HEK293T (cell line): ENCODE measurements around the gene TNIP2.

ENCODE experiments used
- ARNT ChIP-seq: fragments of 450-650 bp; IDR thresholded peaks from 2 replicates; pipeline ENCODE4 v1.6.1; 2017; ENCODE audit warnings: mild to moderate bottlenecking
- BHLHE40 ChIP-seq: fragments of 450-650 bp; IDR thresholded peaks from 2 replicates; pipeline ENCODE4 v1.6.1; 2016; ENCODE audit warnings: mild to moderate bottlenecking, moderate library complexity, borderline replicate concordance
- ELF4 ChIP-seq: fragments of 450-650 bp; IDR thresholded peaks from 2 replicates; pipeline ENCODE4 v1.6.1; 2017; ENCODE audit warnings: antibody characterized with exemption
- FOXA1 ChIP-seq: fragments of 450-650 bp; IDR thresholded peaks from 2 replicates; pipeline ENCODE4 v1.6.1; 2016; ENCODE audit warnings: mild to moderate bottlenecking
- FOXK2 ChIP-seq: fragments of 450-650 bp; IDR thresholded peaks from 2 replicates; pipeline ENCODE4 v1.6.1; 2016; ENCODE audit warnings: mild to moderate bottlenecking
- FOXM1 ChIP-seq: fragments of 450-650 bp; IDR thresholded peaks from 2 replicates; pipeline ENCODE4 v1.6.1; 2017; ENCODE audit warnings: mild to moderate bottlenecking, borderline replicate concordance
- HDGF ChIP-seq: fragments of 450-650 bp; IDR thresholded peaks from 2 replicates; pipeline ENCODE4 v1.6.1; 2017; ENCODE audit warnings: antibody characterized with exemption, borderline replicate concordance
- LEF1 ChIP-seq: fragments of 450-650 bp; IDR thresholded peaks from 2 replicates; pipeline ENCODE4 v1.6.1; 2017; ENCODE audit warnings: mild to moderate bottlenecking, borderline replicate concordance
- NFRKB ChIP-seq: fragments of 450-650 bp; IDR thresholded peaks from 2 replicates; pipeline ENCODE4 v1.6.1; 2016; ENCODE audit warnings: mild to moderate bottlenecking, moderate library complexity
- SP1 ChIP-seq: fragments of 450-650 bp; IDR thresholded peaks from 2 replicates; pipeline ENCODE4 v1.6.1; 2017
- SUZ12 ChIP-seq: fragments of 450-650 bp; IDR thresholded peaks from 2 replicates; pipeline ENCODE4 v1.6.1; 2016; ENCODE audit warnings: mild to moderate bottlenecking
- TARDBP ChIP-seq: fragments of 450-650 bp; IDR thresholded peaks from 2 replicates; pipeline ENCODE4 v1.6.1; 2016
- ZNF384 ChIP-seq: fragments of 450-650 bp; IDR thresholded peaks from 2 replicates; pipeline ENCODE4 v1.6.1; 2016
- TF ChIP-seq, protein P1 (sequence below): fragments of 450-650 bp; IDR thresholded peaks from 2 replicates; pipeline ENCODE4 v1.6.1; 2016

DNA sequence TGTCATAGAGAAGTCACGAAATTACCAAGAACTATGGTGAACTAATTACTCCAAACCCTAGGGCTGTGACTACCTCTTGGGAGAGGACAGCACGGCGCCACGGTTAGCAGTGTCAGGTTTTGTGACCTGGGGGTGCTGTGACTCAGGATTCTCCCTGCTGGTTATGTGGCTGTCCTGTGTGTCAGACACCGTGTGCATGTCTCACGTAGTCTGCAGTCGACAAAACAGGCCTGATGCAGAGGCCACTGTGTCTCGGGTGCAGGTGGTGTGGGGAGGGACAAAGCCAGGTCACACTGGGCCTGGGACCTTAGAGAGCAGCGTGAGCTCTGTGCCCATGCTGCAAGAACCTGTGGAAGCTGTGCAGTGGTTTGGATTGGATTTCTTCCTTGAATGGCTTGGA lies 34.1 kb downstream of the TNIP2 start:
- TF ChIP-seq TARDBP (no peak), ELF4 (no peak), HDGF (no peak), SP1 (no peak), SUZ12 (no peak), FOXM1 (no peak), ARNT (no peak), NFRKB (no peak), FOXK2 (no peak), FOXA1 (no peak), ZNF384 (no peak), BHLHE40 (no peak), LEF1 (no peak)
- TF ChIP-seq, protein P1, sequence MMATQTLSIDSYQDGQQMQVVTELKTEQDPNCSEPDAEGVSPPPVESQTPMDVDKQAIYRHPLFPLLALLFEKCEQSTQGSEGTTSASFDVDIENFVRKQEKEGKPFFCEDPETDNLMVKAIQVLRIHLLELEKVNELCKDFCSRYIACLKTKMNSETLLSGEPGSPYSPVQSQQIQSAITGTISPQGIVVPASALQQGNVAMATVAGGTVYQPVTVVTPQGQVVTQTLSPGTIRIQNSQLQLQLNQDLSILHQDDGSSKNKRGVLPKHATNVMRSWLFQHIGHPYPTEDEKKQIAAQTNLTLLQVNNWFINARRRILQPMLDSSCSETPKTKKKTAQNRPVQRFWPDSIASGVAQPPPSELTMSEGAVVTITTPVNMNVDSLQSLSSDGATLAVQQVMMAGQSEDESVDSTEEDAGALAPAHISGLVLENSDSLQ = no peak
